Activated CD8-positive, alpha-beta T cell treated with anti-CD3 and anti-CD28 coated beads, Interleukin-2, amount 10 ng/mL, durations not matched to agents 7 days and 5 days (primary cell): ENCODE measurements around the gene WDR6. TPM values are rescaled to one million over a fixed set of nuclear protein-coding genes. Genes with fewer than 3 reads are reported as not detected.

Experiments
- microRNA-seq: library from miRNA; unstranded; fragments of <30 nt; microRNA quantifications from one replicate; pipeline ENCODE4 v1.2.0, GENCODE V29; 2022
- total RNA-seq, 2 experiments: library from RNA; stranded (reverse); gene quantifications; one replicate each; pipeline ENCODE4 v1.2.3, GENCODE V29; 2021

Gene WDR6
- total RNA-seq, 2 experiments from 2014 or later: 134 to 140 TPM

Small RNA genes lying within 50 kb of the gene (microRNA-seq; reads per million reads assigned to microRNA genes)
- gene MIR191: 21,496 reads per million, percentile 96 among the genes with 10 or more reads in this experiment
- gene MIR425: 5,980 reads per million, percentile 93 among the genes with 10 or more reads in this experiment

Other genes starting within 250 kb of the WDR6 start
- 10 to 100 TPM; 35.9 to 40.2 TPM for gene PRKAR2A, start 159.5 kb upstream of the WDR6 start, total RNA-seq
- gene SLC25A20, start 108.5 kb upstream of the WDR6 start, total RNA-seq: 10 to 100 TPM; 29.9 to 33.1 TPM
- gene ARIH2, start 88.5 kb upstream of the WDR6 start, total RNA-seq: 100 to 1,000 TPM; 102 to 112 TPM
- 10 to 100 TPM; 35.2 to 39.6 TPM for gene P4HTM, start 17.1 kb upstream of the WDR6 start, total RNA-seq
- gene DALRD3, start 11.2 kb downstream of the WDR6 start, total RNA-seq: 10 to 100 TPM; 24.7 to 25.4 TPM
- gene NDUFAF3, start 14.7 kb downstream of the WDR6 start, total RNA-seq: 10 to 100 TPM; 92.1 to 93.7 TPM
- 100 to 1,000 TPM; 227 to 229 TPM for gene IMPDH2, start 22.0 kb downstream of the WDR6 start, total RNA-seq
- gene QRICH1, start 86.7 kb downstream of the WDR6 start, total RNA-seq: 100 to 1,000 TPM; 130 to 131 TPM
- 100 to 1,000 TPM; 250 to 294 TPM for gene QARS1, start 97.4 kb downstream of the WDR6 start, total RNA-seq
- 10 to 100 TPM; 58.0 to 60.4 TPM for gene USP19, start 113.4 kb downstream of the WDR6 start, total RNA-seq
- gene LAMB2, start 125.7 kb downstream of the WDR6 start, total RNA-seq: under 1 TPM in 1 of 2 experiments, not detected in 1; 0.29 TPM
- gene CCDC71, start 158.9 kb downstream of the WDR6 start, total RNA-seq: 10 to 100 TPM; 21.8 to 22.7 TPM
- 1 to 10 TPM in 1 of 2 experiments, under 1 TPM in 1; 0.81 to 1.2 TPM for gene KLHDC8B, start 164.2 kb downstream of the WDR6 start, total RNA-seq